VCaP (cell line): ENCODE measurements around the gene CDK7.
"Not testable (repeated sequence)": the region's sequence is repeated elsewhere in the genome, so short reads cannot be mapped to it uniquely, and the experiment has no call there.

Experiments
- H3K27ac ChIP-seq: fragments of 450-650 bp; 2 replicates; pipeline ENCODE4 v1.5.1; 2017
- CTCF ChIP-seq: fragments of 450-650 bp; conservative IDR thresholded peaks from 2 replicates; pipeline ENCODE4 v1.5.1; 2017; ENCODE audit warnings: mild to moderate bottlenecking, moderate library complexity

Gene CDK7

GRCh38 chr5:69211200-69211599 is 23.5 kb upstream of the CDK7 start:
- TF ChIP-seq CTCF, result no peak
- no peak overlapping the region for H3K27ac ChIP-seq

- no peak for TF ChIP-seq CTCF
- no peak overlapping the region for H3K27ac ChIP-seq
These were observed 22.7 kb upstream of the CDK7 start for GRCh38 chr5:69212022-69212421.

- H3K27ac ChIP-seq, result no peak overlapping the region
- TF ChIP-seq CTCF, result no peak
These were observed 21.0 kb upstream of the CDK7 start for GRCh38 chr5:69213513-69214215.

- TF ChIP-seq CTCF, result no peak
- peak overlapping the region; percentile 90 for H3K27ac ChIP-seq
These were observed 17.6 kb upstream of the CDK7 start for GRCh38 chr5:69217151-69217511.

- TF ChIP-seq CTCF, result no peak
- peak overlapping the region; percentile 90 for H3K27ac ChIP-seq
These were observed 16.8 kb upstream of the CDK7 start for GRCh38 chr5:69217548-69218526.

- no peak overlapping the region for H3K27ac ChIP-seq
- TF ChIP-seq CTCF, result no peak
These were observed 14.7 kb upstream of the CDK7 start for GRCh38 chr5:69219939-69220338.

GRCh38 chr5:69220371-69220770 is 14.3 kb upstream of the CDK7 start:
- not testable (repeated sequence) for H3K27ac ChIP-seq

- not testable (repeated sequence) for H3K27ac ChIP-seq
These were observed 13.9 kb upstream of the CDK7 start for GRCh38 chr5:69220833-69221232.
